HG03571 (cell line): Measurements from ENCODE around the gene ATE1.
A peak's percentile ranks its signal among the peaks of the same experiment; 100 is the strongest.
"Not testable (repeated sequence)": the region's sequence is repeated elsewhere in the genome, so short reads cannot be mapped to it uniquely, and the experiment has no call there.

Experiments used
- ATAC-seq: cut with Tn5 transposase; IDR thresholded peaks from one replicate; pipeline ENCODE4 v1.9.1; 2021; ENCODE audit not compliant: unreplicated experiment

The ATE1 gene

DNA sequence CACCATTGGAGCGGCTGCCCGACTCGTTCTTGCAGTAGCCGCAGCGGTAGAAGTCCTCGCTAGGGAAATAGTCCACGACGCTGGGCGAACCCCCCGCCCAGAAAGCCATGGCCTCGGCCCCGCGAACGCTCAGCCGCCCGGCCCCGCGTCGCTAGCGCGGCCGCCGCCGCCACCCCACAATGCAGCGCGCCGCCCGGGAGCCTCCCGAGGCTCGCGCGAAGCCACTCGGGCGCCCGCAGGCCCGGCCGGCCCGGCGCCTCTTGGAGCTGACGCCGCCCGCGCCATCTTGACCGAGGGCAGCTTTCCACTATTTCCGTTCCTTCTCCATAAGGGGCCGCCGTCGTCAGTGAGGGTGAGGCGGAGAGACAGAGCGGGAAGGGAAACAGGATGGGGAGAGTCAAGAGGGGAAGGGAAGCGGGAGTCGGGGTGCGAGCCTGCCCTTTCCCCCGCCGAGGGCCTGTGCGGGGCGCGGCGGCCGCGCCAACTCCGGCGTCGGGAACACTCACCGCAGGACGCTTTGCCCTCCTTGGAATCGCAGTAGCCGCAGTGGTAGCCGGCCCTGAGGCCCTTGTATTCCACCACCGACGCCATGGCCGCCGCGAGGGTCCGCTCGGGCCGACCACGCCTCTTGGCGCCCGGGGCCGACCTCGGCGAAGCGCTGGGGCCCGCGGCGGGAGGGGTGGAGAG is at the start of gene ATE1:
Gene ATE1 (minus strand): TSS at position 191 of the 687 bp plus-strand sequence. CDS start 82 bp downstream, at position 109.
- ATAC-seq, result peak; percentile 85

DNA sequence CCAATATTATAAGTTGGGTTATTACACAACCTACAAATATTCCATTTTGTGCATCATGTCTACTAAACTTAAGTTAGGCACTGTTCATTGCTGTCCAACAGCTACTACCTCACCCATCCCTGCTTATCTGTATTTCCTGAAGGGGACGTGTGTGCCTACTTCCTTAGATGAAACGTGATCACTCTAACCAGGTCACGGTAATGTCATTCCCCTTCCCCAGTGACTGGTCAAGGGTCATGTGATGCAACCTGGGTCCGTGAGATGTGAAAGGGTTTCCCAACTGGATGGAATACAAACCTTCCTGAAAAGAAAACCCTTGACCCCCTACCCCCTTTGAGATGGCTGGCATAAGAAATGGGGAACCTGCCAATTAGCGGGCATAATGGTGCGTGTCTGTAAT is 48.8 kb upstream of the ATE1 start:
- no peak for ATAC-seq

DNA sequence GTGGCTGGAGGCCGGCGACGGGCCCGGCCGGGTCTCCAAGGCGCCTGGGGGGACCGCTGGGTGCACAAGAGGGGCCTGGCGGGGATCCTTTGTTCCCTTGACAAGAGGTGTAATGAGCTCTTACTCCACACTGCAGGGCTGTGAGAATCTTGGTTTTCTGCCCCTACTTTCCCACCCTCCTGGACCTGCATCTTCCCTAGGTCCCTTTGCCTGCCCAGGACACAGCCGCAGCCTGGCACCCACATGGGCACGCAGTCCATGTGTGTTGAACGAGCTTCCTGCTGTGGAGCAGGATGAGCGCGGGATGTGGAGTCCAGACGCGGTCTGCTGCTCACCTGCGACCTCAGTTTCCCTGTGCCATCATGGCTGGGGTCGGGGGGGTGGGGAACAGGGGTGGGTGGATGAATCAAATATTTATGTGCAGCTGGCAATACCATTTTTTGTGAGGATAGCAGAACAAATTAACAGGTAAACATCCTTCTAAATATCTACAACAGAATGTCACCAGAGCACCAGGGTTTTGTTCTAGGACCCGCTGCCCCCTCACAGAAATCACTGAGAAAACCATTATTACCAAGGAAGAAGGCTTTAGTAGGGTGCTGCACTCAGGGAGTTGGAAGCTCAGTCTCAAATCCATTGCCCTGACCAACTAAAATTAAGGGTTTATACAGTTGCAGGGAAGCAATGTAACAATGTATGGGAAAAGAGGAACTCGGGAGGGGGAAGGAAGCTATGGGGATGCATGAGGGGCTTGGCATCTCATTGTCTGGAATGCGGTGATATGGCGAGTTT is 47.7 kb upstream of the ATE1 start:
- no peak for ATAC-seq

DNA sequence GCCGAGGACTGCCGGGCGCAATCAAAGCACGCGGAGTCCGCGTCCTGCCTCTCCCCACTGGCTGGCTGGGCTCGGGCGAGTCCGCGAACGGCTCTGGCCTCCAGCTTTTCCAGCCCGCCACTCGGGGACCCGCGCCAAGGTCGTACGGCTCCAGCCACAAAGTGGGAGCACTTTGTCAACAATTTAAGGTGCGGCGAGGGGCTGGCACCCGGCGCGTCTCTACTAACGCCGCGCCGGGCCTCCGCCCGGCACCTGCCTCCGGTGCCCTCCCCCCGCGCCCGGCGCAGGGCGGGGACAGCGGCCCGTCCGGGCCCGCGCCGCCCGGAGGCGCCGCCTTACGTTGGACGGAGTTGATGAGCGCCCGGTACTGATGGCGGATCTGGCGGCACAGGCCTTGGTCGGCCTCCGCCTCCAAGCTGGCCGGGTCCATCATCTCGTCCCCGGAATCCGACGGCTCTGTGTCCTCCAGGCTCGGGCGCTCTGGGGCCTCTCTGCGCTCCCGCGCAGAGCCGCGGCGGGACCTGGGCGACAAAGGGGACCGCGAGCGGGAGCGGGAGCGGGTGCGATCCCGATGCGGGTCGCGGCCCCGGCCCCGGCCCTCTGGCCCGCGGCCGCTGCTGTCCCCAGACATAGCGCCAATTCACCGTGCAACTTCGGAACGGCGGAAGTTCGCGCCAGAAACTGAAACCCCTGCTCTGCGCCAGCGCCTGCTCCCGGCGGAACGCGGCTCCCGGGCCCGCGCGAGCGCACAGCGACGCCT is 46.9 kb upstream of the ATE1 start, which contains the start of gene NSMCE4A:
Gene NSMCE4A (minus strand): TSS at position 683 of the 760 bp plus-strand sequence. CDS start 52 bp downstream, at position 631.
- peak; percentile 86 for ATAC-seq

DNA sequence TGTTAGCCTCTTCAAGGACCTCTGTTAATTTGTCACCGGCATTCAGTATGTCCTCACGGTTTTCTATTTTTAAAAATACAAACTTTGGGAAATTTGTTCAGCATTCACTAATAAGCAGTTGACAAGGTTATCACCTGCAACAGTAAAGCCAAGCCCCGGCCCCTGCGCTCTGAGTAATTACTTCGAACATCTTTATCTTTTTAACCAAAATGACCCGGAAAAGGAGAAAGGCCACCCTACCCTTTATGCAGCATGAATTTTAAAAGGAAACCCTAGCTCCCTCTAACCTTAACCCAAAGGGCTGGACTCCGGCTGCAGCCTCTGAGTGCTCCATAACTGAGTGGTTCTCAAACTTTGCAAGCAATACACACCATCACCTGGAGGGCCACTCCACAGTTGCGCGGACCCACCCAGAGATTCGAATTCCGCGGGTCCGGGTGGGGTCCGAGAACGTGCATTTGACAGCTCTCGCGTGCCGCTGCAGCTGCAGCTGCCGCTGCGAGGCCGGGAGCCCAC is 46.2 kb upstream of the ATE1 start:
- no peak for ATAC-seq

DNA sequence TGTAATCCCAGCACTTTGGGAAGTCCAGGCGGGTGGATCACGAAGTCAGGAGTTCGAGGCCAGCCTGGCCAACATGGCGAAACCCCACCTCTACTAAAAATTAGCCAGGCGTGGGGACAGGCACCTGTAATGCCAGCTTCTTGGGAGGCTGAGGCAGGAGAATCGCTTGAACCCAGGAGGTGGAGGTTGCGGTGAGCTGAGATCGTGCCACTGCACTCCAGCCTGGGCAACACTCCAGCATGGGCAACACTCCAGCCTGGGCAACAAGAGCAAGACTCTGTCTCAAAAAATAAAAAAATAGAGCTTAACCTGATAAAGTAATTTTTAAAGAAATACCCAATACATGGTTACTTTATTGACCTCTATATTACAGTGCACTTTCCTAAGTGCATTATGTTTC is 41.3 kb upstream of the ATE1 start:
- not testable (repeated sequence) for ATAC-seq

DNA sequence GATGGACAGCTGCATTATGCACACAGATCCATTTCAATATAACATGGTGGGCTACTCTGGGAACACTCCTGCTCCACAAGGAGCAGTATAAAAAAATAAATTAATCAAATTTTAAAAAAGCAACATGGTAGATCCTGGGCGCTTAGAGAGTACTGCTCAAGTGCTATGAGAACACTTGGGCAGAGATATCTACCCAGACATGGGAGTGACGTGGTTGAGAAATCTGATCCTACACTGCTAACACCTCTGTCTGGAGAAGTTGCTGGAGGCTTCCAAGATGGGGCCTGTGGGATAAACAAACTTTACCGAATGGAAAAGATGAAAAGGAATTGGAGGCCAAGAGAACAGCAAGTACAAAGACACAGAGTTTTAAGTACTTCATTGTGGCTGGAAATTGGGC is 38.2 kb upstream of the ATE1 start:
- ATAC-seq, result no peak

DNA sequence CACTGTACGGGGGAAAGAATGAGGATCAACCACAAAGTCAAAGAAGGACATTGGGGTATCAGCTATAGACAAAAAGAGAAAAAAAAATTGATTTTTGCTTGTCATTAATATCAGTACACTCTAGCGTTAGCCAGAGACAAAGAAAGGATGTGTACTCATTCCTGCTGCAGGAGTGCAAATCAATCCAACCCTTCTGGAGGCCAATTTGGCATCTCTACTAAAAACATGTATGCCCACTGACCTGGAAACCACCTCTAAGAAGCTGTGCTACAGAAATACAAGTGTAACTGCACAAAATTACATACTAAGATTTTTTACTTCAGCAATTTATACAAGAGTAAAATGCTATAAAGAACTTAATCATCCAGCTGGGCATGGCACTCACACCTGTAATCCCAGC is 33.6 kb upstream of the ATE1 start:
- no peak for ATAC-seq

DNA sequence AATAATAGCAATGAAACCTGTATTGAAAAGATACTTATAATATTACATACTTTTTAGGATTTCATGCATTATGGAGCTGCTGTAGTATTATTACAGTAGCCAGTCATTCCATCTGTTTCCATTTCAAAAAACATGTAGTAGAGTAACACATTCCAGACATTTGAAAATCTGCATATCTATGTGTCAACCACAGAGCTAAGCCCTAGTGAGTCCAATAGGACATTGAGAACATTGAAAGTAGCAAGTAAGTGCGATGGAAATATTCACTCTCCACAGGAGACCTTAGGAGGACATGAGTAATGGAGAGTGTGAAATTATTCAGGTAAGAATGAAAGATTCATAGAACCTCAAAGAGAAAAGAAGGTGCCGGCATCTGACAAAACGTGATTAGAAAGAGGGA is 31.8 kb upstream of the ATE1 start:
- no peak for ATAC-seq

DNA sequence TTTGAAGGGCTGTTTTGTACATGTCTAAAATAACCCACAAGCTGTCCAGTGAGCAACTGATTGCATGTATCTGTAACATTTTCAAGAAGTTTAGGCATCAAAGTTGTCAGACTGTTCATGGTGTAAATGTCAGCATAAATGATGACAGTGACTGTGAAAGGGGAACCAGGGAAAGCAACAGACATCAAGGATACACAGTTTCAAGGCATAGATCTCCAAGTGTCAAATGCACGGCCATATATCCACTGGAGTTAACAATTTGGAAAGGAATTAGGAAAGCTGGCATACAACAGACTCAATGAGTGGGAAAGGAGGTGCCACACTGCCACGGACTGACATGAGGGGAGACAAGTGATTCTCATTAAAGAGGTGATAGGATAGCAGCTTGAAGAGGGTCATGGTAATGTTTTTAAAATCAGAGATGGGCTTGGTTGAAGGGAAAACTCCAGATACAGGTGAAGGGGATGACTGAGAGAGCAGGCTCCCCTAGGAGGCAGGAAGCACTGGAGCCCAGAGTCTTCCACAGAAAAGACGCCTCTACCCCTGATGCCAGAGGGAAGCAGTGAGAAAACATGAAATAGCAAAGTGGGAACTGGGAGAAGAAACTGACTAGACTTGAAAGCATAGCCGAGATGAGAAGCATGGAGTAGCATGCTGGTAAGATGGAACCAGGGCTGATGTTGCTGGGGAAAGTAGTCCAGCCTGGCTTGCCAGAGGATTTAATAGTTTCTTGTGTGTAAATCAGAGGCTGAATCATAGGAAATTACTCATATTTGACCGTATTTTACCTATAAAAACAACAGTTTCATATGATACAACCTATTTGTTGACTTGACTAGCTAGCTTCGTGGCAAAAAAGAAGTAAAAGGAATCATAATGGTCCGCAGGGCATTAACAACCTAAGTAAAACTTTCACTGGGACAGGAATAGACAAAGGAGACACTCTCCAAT is 28.6 kb upstream of the ATE1 start:
- no peak for ATAC-seq

DNA sequence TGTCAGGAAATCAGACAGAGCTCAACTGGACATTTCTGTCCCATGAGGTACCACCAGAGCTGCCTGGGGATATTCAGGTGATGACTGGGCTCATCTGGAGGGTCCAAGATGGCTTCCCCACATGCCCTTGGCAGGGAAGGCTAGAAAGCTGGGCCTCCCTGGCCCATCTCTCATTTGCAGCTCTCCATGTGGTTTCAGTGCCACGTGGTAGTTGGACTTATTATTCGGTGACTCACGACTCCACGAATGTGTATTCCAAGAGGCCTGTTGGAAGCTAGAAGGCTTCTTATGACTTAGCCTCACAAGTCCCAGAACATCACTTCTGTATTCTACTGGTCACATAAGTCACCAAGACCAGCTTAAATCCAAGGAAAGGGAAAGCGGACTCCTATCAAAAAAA is 24.4 kb upstream of the ATE1 start:
- no peak for ATAC-seq

DNA sequence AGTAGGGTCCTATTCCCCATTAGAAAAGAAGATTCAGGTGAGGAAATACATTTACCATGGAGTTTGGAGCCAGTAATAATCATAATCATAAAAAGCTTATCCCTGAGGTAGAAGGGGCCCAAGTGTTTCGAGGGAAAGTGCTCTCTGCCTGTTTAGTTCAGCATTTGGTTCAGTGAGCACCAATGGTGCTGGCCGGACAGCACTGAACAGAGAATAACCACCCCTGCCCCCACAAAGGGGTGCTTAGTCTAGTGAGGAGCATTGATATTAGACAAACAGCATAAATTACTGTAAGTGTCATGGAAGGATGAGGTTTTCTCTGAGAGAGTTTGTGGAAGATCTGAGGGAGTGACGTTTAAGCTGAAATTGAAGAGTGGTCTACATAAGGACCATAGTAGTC is 21.6 kb upstream of the ATE1 start:
- ATAC-seq, result no peak

DNA sequence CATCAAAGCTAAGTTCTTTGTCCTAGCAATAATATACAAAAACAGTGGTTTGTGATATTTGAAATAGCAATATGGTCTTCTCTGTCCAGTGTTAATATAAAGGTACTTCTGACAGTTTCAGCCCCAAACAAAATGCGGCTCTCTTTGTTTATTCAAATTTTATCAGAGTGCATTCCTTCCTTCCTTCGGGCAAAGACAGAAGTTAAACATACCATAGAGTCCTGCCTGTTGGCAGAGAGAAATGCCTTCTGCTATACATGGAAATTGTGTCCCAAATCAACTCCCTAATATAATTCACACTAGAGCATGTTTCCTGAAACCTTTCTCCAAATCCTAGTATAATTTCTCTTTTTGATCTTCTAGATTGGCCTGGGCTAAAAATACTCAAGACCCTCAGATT is 21.2 kb upstream of the ATE1 start:
- no peak for ATAC-seq

DNA sequence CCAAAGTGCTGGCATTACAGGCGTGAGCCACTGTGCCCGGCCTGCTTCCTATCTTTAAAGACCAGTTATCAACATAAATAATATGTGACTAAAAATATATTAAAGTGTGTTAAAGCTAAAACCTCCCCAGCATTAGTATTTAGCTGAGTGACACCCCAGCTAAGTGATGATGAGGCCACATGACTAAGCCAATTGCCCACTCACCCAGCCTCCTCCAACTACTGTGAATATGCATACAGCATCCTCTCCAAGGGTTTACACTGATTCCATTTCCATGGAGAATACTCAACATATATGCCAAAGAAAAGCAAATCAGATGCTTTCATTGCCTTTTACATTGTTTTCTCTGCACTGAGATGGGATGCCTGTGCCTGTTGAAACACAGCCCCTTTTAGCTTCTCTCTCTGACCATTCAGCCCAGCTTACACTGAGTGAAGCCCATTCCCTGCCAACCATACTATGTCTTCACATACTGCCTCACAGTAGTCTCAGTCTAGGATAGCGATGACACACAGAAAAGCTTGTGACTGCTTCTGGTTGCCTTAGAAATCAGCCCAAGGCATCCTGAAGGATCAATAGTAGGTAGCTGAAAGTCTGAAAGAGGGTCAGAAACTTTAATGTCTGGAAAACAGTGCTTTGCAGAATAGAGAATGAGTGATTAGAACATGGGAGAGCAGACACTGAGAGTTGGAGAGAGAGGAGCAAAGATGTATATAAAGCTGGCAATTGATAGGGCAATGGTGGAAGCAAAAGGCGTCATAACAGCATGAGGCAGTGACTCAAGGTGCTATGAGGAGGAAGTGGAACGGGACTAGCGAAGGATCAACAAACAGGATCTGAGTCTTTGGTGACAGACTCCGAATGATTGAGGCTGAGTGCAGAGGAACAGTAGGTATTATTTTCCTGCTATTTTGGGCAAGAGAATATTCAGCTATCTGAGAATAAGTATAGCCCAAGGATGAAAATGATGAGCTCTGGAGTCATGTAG is 19.8 kb upstream of the ATE1 start:
- ATAC-seq, result no peak

DNA sequence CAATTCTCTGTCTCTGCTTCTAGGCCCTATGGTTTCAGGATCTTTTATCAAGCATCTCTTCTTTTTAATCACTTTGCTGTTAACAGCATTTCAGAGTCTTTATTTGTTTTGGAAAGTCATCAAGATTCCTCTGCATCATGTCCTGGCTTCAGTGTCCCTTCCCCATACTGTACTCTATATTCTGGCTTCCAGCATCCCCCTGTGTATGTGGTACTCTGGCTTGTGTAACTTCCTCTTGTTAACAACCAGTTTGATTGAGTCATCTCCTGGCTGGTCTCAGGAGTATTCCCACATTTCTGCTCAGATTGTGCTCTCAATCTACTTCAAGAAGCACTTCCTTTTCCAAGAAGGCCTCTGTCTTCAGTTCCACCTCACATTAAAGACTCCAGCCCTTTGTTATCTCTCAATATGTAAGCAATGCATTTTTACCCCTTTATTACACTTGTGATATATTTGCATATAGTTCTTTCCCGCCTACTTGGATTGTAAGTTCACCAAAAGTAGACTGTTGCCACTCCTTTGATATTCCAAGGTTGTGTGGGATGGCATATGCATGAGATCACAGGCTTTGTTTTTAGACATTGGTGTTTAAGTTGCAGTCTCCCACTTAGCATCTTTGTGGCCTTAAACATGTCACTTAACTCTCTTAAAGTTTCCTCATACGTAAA is 15.1 kb upstream of the ATE1 start:
- ATAC-seq, result no peak

DNA sequence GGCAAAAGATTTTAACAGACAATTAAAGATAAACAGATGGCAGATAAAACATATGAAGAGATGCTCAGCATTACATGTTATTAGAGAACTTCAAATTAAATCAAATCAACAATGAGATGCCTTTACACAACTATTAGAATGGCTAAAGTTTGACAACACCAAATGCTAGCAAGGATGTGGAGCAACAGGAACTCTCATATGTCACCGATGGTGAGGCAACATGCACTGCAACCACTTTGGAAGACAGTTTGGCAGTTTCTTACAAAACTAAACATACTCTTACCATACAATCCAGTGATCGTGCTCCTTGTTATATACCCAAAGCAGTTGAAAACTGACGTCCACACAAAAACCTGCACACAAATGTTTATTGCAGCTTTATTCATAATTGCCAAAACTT is 13.7 kb upstream of the ATE1 start:
- no peak for ATAC-seq

DNA sequence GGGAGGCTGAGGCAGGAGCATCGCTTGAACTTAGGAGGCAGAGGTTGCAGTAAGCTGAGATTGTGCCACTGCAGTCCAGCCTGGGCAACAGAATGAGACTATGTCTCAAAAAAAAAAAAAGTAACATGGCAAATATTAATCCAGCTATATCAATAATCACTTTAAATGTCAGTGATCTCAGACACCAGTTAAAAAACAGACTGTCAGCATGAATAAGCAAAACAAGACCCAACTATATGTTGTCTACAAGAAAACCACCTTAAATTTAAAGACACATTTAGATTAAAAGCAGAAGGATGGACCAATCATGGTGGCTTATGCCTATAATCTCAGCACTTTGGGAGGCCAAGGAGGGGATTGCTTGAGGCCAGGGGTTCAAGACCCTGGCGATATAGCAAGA is 8.5 kb upstream of the ATE1 start:
- no peak for ATAC-seq

DNA sequence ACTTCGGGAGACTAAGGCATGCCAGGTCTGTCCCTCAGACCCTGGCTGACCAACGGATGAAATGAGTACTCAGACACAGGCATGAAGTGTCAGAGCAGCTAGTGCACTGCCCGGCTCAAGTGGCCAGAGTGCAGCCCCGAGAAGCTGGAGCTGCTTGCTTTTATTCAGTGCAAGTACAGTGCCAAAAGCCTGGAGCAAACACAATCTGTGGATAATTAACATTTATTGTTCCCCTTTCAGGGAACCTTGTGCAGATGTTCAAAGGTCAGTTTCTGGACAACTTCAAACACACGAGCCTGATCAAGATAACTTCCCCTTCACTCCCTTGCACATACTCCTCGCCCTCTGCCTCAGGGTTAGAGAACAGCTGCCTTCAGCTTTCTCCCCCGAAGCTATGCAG is 7.9 kb upstream of the ATE1 start:
- ATAC-seq, result no peak
